Stimulated activated naive B cell treated with anti-CD40 and anti-IgM and Interleukin-4, amounts not matched to agents 10 μg/mL and 1 μg/mL and 100 μg/mL, for 72 hours (primary cell): ENCODE data around the gene UBN2.
"Not testable (repeated sequence)": the region's sequence is repeated elsewhere in the genome, so short reads cannot be mapped to it uniquely, and the experiment has no call there.

Source experiments
- ATAC-seq, 2 donors: fragments of 150-1000 bp; cut with Tn5 transposase; replicated peaks; 2 replicates each; pipeline ENCODE4 v1.10.0; 2021; ENCODE audit warnings: moderate library complexity in 1 of 2
- DNase-seq: peaks from one replicate; pipeline ENCODE4 v3.0.0; 2021
- H3K27ac Mint-ChIP-seq: one replicate; pipeline ENCODE4 v1.8.0; 2022; ENCODE audit warnings: mild to moderate bottlenecking, mixed read lengths
- H3K27me3 Mint-ChIP-seq, 2 donors: one replicate each; pipeline ENCODE4 v1.8.0; 2022; ENCODE audit warnings: mixed read lengths in 2 of 2
- H3K36me3 Mint-ChIP-seq, 2 donors: one replicate each; pipeline ENCODE4 v1.8.0; 2022; ENCODE audit warnings: mixed read lengths in 2 of 2, mild to moderate bottlenecking in 1 of 2
- H3K4me1 Mint-ChIP-seq, 2 donors: one replicate each; pipeline ENCODE4 v1.8.0; 2022; ENCODE audit warnings: mixed read lengths in 2 of 2, mild to moderate bottlenecking in 1 of 2
- H3K4me3 Mint-ChIP-seq, 2 donors: one replicate each; pipeline ENCODE4 v1.8.0; 2022; ENCODE audit warnings: mild to moderate bottlenecking in 2 of 2, mixed read lengths in 2 of 2, moderate library complexity in 1 of 2
- H3K9me3 Mint-ChIP-seq, 2 donors: one replicate each; pipeline ENCODE4 v1.8.0; 2022; ENCODE audit warnings: mixed read lengths in 2 of 2, mild to moderate bottlenecking in 1 of 2

The UBN2 gene

DNA sequence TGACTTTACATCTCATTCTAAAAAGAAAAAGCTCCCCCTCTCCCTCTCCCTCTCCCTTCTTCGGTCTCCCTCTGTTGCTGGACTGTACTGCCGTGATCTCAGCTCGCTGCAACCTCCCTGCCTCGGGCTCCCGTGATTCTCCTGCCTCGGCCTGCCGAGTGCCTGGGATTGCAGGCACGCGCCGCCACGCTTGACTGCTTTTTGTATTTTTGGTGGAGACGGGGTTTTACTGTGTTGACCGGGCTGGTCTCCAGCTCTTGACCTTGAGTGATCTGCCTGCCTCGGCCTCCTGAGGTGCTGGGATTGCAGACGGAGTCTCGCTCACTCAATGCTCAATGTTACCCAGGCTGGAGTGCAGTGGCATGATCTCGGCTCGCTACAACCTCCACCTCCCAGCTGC is 6.2 kb upstream of the UBN2 start:
- not testable (repeated sequence) for H3K27ac Mint-ChIP-seq, DNase-seq, H3K9me3 Mint-ChIP-seq, H3K4me3 Mint-ChIP-seq, H3K36me3 Mint-ChIP-seq, H3K4me1 Mint-ChIP-seq, ATAC-seq
- H3K27me3 Mint-ChIP-seq, result peaks cover 0 to 11% of the 10 kb centered on the region in 2 donors

DNA sequence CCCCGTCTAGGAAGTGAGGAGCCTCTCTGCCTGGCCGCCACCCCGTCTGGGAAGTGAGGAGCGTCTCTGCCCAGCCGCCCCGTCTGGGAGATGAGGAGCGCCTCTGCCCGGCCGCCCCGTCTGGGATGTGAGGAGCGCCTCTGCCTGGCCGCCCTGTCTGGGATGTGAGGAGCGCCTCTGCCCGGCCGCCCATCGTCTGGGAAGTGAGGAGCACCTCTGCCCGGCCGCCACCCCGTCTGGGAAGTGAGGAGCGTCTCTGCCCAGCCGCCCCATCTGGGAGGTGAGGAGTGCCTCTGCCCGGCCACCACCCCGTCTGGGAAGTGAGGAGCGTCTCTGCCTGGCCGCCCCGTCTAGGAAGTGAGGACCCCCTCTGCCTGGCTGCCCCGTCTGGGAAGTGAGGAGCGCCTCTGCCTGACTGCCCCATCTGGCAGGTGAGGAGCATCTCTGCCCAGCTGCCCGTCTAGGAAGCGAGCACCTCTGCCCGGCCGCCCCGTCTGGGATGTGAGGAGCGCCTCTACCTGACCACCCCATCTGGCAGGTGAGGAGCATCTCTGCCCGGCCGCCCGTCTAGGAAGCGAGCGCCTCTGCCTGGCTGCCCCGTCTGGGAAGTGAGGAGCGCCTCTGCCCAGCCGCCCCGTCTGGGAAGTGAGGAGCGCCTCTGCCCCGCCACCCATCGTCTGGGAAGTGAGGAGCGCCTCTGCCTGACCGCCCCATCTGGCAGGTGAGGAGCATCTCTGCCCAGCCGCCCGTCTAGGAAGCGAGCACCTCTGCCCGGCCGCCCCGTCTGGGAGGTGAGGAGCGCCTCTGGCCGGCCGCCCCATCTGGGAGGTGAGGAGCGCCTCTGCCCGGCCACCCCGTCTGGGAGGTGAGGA is 5.5 kb upstream of the UBN2 start:
- ATAC-seq, H3K4me1 Mint-ChIP-seq, H3K27me3 Mint-ChIP-seq, H3K4me3 Mint-ChIP-seq, H3K27ac Mint-ChIP-seq, H3K36me3 Mint-ChIP-seq, H3K9me3 Mint-ChIP-seq, DNase-seq: not testable (repeated sequence)

DNA sequence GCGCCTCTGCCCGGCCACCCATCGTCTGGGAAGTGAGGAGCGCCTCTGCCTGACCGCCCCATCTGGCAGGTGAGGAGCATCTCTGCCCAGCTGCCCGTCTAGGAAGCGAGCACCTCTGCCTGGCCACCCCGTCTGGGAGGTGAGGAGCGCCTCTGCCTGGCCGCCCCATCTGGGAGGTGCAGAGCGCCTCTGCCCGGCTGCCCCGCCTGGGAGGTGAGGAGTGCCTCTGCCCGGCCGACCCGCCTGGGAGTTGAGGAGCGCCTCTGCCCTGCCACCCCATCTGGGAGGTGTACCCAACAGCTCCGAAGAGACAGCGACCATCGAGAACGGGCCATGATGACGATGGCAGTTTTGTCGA is 4.9 kb upstream of the UBN2 start:
- not testable (repeated sequence) for H3K4me1 Mint-ChIP-seq, H3K27me3 Mint-ChIP-seq, H3K36me3 Mint-ChIP-seq, H3K27ac Mint-ChIP-seq, H3K4me3 Mint-ChIP-seq, DNase-seq, H3K9me3 Mint-ChIP-seq, ATAC-seq

DNA sequence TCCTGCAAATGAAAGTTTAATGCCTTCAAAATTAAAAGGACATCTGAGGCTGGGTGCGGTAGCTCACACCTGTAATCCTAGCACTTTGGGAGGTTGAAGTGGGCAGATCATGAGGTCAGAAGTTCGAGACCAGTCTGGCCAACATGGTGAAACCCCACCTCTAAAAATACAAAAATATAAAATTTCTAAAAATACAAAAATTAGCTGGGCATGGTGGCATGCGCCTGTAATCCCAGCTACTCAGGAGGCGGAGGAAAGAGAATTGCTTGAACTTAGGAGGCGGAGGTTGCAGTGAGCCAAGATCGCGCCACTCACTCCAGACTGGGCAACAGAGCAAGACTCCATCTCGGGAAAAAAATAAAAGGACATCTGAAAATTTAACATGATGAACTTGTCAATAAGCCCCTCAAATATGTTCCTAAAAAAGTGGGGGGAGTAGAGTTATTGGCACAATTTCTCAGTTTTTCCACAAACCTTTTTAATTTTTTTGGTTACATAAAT is 4.0 kb upstream of the UBN2 start:
- H3K36me3 Mint-ChIP-seq, H3K4me1 Mint-ChIP-seq, H3K27me3 Mint-ChIP-seq, ATAC-seq, H3K27ac Mint-ChIP-seq, DNase-seq, H3K9me3 Mint-ChIP-seq, H3K4me3 Mint-ChIP-seq: not testable (repeated sequence)

DNA sequence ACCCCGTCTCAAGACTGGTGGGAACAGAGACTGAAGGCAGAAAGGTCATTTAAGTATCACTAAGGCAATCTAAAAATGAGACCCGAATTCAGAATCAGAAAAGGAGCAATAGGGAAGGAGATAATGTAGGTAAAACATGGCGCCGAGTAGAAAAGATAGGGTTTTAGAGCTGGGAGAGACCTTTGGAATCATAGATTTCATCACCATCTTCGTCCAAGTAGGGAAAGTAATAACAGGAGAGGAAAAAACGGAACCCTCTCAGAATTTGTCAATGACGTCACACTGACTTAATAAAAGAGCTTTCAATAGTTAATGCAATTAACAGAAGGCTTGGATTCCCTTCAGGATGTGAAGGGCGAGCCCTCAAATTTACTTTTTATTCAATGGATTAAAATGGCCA is 1.0 kb upstream of the UBN2 start:
- H3K4me3 Mint-ChIP-seq, result peak overlapping the region; percentile 7 to 49
- DNase-seq (no peak), ATAC-seq (no peak)
- no peak overlapping the region for H3K27ac Mint-ChIP-seq
- H3K9me3 Mint-ChIP-seq, result no peaks in the 10 kb centered on the region
- no peaks in the 10 kb centered on the region for H3K27me3 Mint-ChIP-seq
- peaks cover 3 to 5% of the 10 kb centered on the region in 2 donors for H3K36me3 Mint-ChIP-seq
- H3K4me1 Mint-ChIP-seq, result peaks cover 10 to 11% of the 10 kb centered on the region in 2 donors

DNA sequence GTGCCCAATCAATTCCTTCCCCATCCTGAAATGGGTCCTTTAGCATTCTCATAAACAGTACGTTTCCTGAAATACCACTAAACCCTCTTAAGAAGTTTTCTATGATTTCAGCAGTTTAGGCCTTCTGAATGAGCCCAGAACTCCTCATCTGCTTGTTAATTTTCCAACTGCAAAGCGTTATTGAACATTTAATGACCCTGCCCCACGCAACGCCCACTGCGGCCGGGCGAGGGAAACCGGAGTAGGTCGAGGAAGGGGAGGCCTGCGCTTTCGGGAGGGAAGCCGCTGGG is 608 bp upstream of the UBN2 start:
- Mint-ChIP-seq H3K27me3 (no peaks in the 10 kb centered on the region), H3K27ac (peak overlapping the region; percentile 95), H3K4me3 (peak overlapping the region; percentile 89 to 97), H3K9me3 (no peaks in the 10 kb centered on the region), H3K4me1 (peaks cover 10 to 11% of the 10 kb centered on the region in 2 donors), H3K36me3 (peaks cover 3 to 5% of the 10 kb centered on the region in 2 donors)
- DNase-seq (no peak), ATAC-seq (no peak)

DNA sequence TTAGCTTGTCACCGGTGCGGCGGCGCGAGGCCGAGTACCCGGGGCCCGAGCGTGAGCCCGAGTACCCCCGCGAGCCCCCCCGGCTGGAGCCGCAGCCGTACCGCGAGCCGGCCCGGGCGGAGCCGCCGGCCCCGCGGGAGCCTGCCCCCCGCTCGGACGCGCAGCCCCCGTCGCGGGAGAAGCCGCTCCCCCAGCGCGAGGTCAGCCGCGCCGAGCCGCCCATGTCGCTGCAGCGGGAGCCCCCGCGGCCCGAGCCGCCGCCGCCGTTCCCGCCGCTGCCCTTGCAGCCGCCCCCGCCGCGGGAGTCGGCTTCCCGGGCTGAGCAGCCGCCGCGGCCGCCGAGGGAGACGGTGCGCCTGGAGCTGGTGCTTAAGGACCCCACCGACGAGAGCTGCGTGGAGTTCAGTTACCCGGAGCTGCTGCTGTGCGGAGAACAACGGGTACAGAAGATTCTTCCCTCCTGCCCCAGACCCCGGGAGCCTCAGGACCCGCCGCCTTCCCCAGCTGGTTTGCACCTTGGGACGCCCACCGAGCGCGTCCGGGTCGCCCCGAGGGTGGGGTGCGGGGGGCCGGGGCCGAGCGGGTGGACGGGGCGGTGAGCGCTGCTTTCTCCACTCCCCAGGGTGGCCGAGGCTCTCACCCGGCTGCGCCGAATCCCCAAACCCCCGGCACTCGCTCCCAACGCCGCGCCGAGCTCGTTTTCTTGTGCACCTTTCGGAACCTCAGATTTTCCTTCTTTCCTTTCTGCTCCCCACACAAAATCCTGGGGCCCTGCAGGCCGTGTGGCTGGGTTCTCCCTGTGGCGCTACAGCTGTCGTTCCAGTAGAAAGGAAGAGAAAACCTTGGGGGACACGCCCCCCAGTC is 708 bp downstream of the UBN2 start:
- ATAC-seq, result peak; percentile 7 to 29
- Mint-ChIP-seq H3K36me3 (peaks cover 3 to 9% of the 10 kb centered on the region in 2 donors), H3K9me3 (no peaks in the 10 kb centered on the region), H3K27ac (peak overlapping the region; percentile 89), H3K4me3 (peak overlapping the region; percentile 92 to 97), H3K4me1 (peaks cover 14 to 17% of the 10 kb centered on the region in 2 donors), H3K27me3 (no peaks in the 10 kb centered on the region)
- DNase-seq, result peak; percentile 14

DNA sequence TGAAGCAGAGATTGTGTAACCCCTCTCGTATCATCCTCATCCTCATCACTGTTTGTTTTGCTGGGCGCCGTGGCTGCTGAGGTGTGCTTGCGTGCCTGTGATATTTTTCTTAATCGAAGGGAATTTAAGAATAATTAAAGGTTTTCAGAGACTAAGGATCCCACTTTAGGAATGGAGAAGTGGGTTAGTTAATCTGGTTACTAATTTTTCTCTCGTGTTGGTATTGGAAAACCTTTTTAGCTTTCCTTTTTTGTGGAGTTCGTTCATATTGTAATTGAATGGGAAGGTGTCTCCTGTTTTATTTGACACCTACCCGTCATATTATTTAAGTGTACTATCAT is 1.3 kb downstream of the UBN2 start:
- H3K9me3 Mint-ChIP-seq, result no peaks in the 10 kb centered on the region
- DNase-seq (no peak), ATAC-seq (no peak)
- H3K36me3 Mint-ChIP-seq, result peaks cover 3 to 12% of the 10 kb centered on the region in 2 donors
- peak overlapping the region; percentile 88 to 92 for H3K4me3 Mint-ChIP-seq
- no peaks in the 10 kb centered on the region for H3K27me3 Mint-ChIP-seq
- peak overlapping the region; percentile 89 for H3K27ac Mint-ChIP-seq
- H3K4me1 Mint-ChIP-seq, result peaks cover 14 to 17% of the 10 kb centered on the region in 2 donors

DNA sequence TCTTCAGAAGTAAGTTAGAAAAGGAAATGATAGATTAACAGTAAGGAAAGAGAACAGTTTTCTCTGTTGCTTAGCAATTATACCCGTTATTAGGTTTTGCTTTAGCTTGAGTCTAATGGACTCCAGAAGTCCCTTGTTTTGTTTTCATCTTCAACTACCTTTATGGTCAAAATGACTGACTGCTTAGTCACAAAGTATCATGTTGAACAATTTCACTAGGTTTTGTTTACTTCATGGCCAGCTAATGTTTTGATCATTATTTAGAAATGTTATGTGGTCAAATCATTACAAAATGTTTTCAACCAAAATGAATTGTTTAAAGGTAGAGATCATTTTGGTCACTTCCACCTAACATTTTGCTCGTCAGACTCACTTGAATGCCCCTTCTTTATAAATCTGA is 1.9 kb downstream of the UBN2 start:
- H3K4me1 Mint-ChIP-seq, result peaks cover 14 to 17% of the 10 kb centered on the region in 2 donors
- no peak overlapping the region for H3K27ac Mint-ChIP-seq
- no peaks in the 10 kb centered on the region for H3K27me3 Mint-ChIP-seq
- no peak for DNase-seq
- no peaks in the 10 kb centered on the region for H3K9me3 Mint-ChIP-seq
- peaks cover 7 to 18% of the 10 kb centered on the region in 2 donors for H3K36me3 Mint-ChIP-seq
- H3K4me3 Mint-ChIP-seq, result peak overlapping the region; percentile 88 to 92
- ATAC-seq, result no peak

DNA sequence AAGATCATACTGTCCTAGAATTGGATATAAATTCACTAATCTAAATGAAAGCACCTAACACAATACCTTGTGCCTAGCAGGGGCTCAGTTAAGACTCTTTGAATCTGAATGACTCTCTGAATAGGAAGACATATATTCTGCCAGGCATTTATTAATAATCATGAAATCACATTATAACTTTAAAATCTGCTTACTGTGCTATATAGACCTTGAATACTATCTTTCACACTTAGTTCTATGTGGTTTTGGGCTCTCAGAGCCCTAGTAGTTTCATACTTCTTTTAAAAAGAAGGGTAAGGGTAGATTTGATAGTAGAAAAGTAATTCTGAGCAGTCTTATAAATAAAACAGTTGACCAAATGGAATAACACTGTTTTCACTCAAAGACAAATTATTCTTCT is 10.2 kb downstream of the UBN2 start:
- peaks cover 28 to 50% of the 10 kb centered on the region in 2 donors for H3K36me3 Mint-ChIP-seq
- DNase-seq (no peak), ATAC-seq (no peak)
- H3K4me3 Mint-ChIP-seq, result no peak overlapping the region
- no peaks in the 10 kb centered on the region for H3K27me3 Mint-ChIP-seq
- no peaks in the 10 kb centered on the region for H3K4me1 Mint-ChIP-seq
- no peak overlapping the region for H3K27ac Mint-ChIP-seq
- H3K9me3 Mint-ChIP-seq, result peaks cover 0 to 2% of the 10 kb centered on the region in 2 donors

DNA sequence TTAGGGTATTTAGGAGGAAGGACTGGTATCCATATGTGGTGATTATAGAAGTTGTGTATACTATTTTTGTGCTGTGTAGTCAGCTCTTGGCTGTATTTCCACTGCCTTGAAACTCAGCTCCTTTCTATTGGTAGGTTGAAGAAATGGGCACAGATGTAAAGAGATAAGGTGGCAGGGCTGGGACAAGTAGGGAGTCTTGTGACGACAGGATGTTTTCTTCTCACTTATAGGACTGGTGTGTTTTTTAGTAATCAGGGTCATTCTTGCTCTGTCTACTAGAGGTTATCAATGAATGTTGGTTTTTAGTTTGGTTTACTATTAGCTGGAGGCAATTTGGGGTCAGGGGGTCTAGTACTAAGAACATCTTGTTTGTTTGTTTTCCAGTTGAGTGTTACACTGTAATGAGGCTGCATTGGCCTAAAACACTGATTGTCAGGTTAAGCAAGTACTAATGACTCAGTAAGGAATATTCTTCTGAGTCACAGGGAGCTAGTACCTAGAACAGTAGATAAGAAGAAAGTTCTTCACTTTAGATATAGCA is 11.8 kb downstream of the UBN2 start:
- Mint-ChIP-seq H3K9me3 (peaks cover 0 to 2% of the 10 kb centered on the region in 2 donors), H3K4me3 (no peak overlapping the region), H3K27ac (no peak overlapping the region), H3K4me1 (peaks cover 0 to 2% of the 10 kb centered on the region in 2 donors), H3K27me3 (no peaks in the 10 kb centered on the region), H3K36me3 (peaks cover 31 to 52% of the 10 kb centered on the region in 2 donors)
- no peak for ATAC-seq
- DNase-seq, result no peak

DNA sequence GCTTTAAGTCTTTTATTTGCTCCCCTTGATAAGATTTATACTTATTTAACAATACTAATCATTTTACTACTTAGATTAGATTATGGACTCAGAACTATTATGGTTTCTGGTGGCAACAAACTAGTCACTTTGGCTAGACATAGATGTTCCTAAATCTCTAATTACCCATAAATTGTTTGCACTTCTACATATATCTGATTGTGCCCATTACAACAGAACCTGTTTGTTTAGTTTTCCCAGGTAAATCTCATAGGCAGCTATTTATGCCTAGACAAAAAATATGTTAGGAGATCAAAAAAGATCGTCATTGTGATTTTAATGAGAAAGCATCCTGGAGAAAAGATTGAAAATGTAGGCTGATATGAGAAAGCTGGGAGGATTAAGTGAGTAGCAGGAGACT is 14.4 kb downstream of the UBN2 start:
- Mint-ChIP-seq H3K4me1 (peaks cover 0 to 2% of the 10 kb centered on the region in 2 donors), H3K4me3 (no peak overlapping the region), H3K27ac (no peak overlapping the region), H3K9me3 (peaks cover 0 to 2% of the 10 kb centered on the region in 2 donors), H3K27me3 (no peaks in the 10 kb centered on the region), H3K36me3 (peaks cover 34 to 53% of the 10 kb centered on the region in 2 donors)
- no peak for DNase-seq
- no peak for ATAC-seq

DNA sequence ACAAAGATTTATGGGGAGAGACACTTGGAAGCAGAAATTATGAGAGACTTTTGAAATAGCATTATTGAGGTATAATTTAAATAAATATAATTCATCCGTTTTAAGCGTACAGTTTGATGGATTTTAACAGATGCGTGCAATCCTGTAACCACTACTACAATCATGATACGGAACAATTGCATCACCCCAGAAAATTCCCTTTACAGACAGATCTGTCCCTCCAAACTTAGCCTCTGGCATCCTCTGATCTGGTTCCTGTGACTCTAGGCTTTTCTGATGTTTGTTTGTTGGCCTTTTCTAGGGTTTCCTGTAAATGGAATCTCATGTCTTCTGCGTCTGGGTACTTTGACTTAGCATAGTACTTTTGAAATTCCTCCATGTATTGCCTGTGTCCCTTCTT is 15.5 kb downstream of the UBN2 start:
- no peak for ATAC-seq
- peaks cover 0 to 2% of the 10 kb centered on the region in 2 donors for H3K4me1 Mint-ChIP-seq

DNA sequence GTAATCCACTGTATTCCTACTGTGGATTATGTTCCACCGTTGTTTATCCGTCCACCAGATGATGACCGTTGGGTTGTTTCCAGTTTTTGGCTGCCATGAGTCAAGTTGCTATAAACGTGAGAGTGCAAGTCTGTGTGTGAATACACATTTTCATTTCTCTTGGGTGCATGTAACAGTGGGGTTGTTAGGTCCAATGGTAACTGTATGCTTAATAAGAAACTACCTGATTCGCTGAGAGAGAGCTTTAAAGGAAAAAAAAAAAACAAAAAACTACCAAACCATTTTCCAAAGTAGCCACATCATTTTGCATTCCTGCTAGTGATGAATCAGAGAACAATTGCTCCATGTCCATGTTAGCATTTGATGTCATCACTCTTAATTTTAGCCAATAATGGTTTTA is 15.9 kb downstream of the UBN2 start:
- H3K4me1 Mint-ChIP-seq, result peaks cover 0 to 2% of the 10 kb centered on the region in 2 donors
- DNase-seq, result no peak
- H3K9me3 Mint-ChIP-seq, result peaks cover 0 to 2% of the 10 kb centered on the region in 2 donors
- H3K36me3 Mint-ChIP-seq, result peaks cover 37 to 60% of the 10 kb centered on the region in 2 donors
- ATAC-seq, result no peak
- no peak overlapping the region for H3K27ac Mint-ChIP-seq
- H3K4me3 Mint-ChIP-seq, result no peak overlapping the region
- H3K27me3 Mint-ChIP-seq, result no peaks in the 10 kb centered on the region

More for the DNA sequence above, 15.5 kb downstream of the UBN2 start:
- H3K36me3 Mint-ChIP-seq, result peaks cover 33 to 56% of the 10 kb centered on the region in 2 donors
- no peak overlapping the region for H3K27ac Mint-ChIP-seq
- H3K27me3 Mint-ChIP-seq, result no peaks in the 10 kb centered on the region
- peaks cover 0 to 2% of the 10 kb centered on the region in 2 donors for H3K9me3 Mint-ChIP-seq
- DNase-seq, result no peak
- no peak overlapping the region for H3K4me3 Mint-ChIP-seq
